ENCODE results near the gene ABCB4.

The ABCB4 gene

GRCh38 chr7:87448388-87448787 is 27.1 kb downstream of the ABCB4 start:
- Histone ChIP-seq H3K27me3 (ENCODE audit: insufficient read depth, insufficient read length) (no peaks in the 10 kb centered on the region), H3K4me1 (ENCODE audit: insufficient read depth, insufficient read length) (no peaks in the 10 kb centered on the region), H3K9me3 (ENCODE audit: insufficient read depth, low read length) (no peaks in the 10 kb centered on the region), H3K4me3 (ENCODE audit: insufficient read length, low read depth) (no peak overlapping the region), H3K9ac (ENCODE audit: insufficient read length, low read depth) (no peak overlapping the region), H3K36me3 (ENCODE audit: insufficient read depth, insufficient read length, low read length) (no peaks in the 10 kb centered on the region)
- DNase-seq (ENCODE audit: low read depth, low spot score): no peak
- no peak for TF ChIP-seq ZNF274 (IDR thresholded peaks at IDR 0.05; ENCODE audit: low read depth, low read length)
- TF ChIP-seq SUZ12 (IDR thresholded peaks at IDR 0.05; ENCODE audit: extremely low read depth, insufficient read depth, insufficient read length): no peak
- TF ChIP-seq YY1 (IDR thresholded peaks at IDR 0.05; ENCODE audit: insufficient read depth, insufficient read length): no peak

- no peaks in the 10 kb centered on the region for H3K36me3 ChIP-seq (ENCODE audit: insufficient read depth, insufficient read length, low read length)
- no peaks in the 10 kb centered on the region for H3K27me3 ChIP-seq (ENCODE audit: insufficient read depth, insufficient read length)
- TF ChIP-seq YY1 (IDR thresholded peaks at IDR 0.05; ENCODE audit: insufficient read depth, insufficient read length): no peak
- no peak for TF ChIP-seq SUZ12 (IDR thresholded peaks at IDR 0.05; ENCODE audit: extremely low read depth, insufficient read depth, insufficient read length)
- no peak for TF ChIP-seq ZNF274 (IDR thresholded peaks at IDR 0.05; ENCODE audit: low read depth, low read length)
- no peaks in the 10 kb centered on the region for H3K4me1 ChIP-seq (ENCODE audit: insufficient read depth, insufficient read length)
- no peak for DNase-seq (ENCODE audit: low read depth, low spot score)
- H3K9ac ChIP-seq (ENCODE audit: insufficient read length, low read depth): no peak overlapping the region
- H3K4me3 ChIP-seq (ENCODE audit: insufficient read length, low read depth): no peak overlapping the region
- H3K9me3 ChIP-seq (ENCODE audit: insufficient read depth, low read length): no peaks in the 10 kb centered on the region
Observed at GRCh38 chr7:87447116-87447635, 28.3 kb downstream of the ABCB4 start.

GRCh38 chr7:87445897-87446296 is 29.6 kb downstream of the ABCB4 start:
- TF ChIP-seq SUZ12 (IDR thresholded peaks at IDR 0.05; ENCODE audit: extremely low read depth, insufficient read depth, insufficient read length) (no peak), ZNF274 (IDR thresholded peaks at IDR 0.05; ENCODE audit: low read depth, low read length) (no peak)
- H3K4me3 ChIP-seq (ENCODE audit: insufficient read length, low read depth): no peak overlapping the region
- no peaks in the 10 kb centered on the region for H3K27me3 ChIP-seq (ENCODE audit: insufficient read depth, insufficient read length)
- H3K9ac ChIP-seq (ENCODE audit: insufficient read length, low read depth): no peak overlapping the region
- no peak for DNase-seq (ENCODE audit: low read depth, low spot score)
- no peaks in the 10 kb centered on the region for H3K36me3 ChIP-seq (ENCODE audit: insufficient read depth, insufficient read length, low read length)
- H3K4me1 ChIP-seq (ENCODE audit: insufficient read depth, insufficient read length): no peaks in the 10 kb centered on the region
- H3K9me3 ChIP-seq (ENCODE audit: insufficient read depth, low read length): no peaks in the 10 kb centered on the region

- no peaks in the 10 kb centered on the region for H3K36me3 ChIP-seq (ENCODE audit: insufficient read depth, insufficient read length, low read length)
- H3K27me3 ChIP-seq (ENCODE audit: insufficient read depth, insufficient read length): no peaks in the 10 kb centered on the region
- no peak for DNase-seq (ENCODE audit: low read depth, low spot score)
- H3K4me1 ChIP-seq (ENCODE audit: insufficient read depth, insufficient read length): no peaks in the 10 kb centered on the region
- H3K9ac ChIP-seq (ENCODE audit: insufficient read length, low read depth): no peak overlapping the region
- H3K4me3 ChIP-seq (ENCODE audit: insufficient read length, low read depth): no peak overlapping the region
- no peak for TF ChIP-seq ZNF274 (IDR thresholded peaks at IDR 0.05; ENCODE audit: low read depth, low read length)
- no peak for TF ChIP-seq YY1 (IDR thresholded peaks at IDR 0.05; ENCODE audit: insufficient read depth, insufficient read length)
- no peak for TF ChIP-seq SUZ12 (IDR thresholded peaks at IDR 0.05; ENCODE audit: extremely low read depth, insufficient read depth, insufficient read length)
- no peaks in the 10 kb centered on the region for H3K9me3 ChIP-seq (ENCODE audit: insufficient read depth, low read length)
Observed at GRCh38 chr7:87435546-87435945, 39.9 kb downstream of the ABCB4 start.

GRCh38 chr7:87432536-87432935 is 42.9 kb downstream of the ABCB4 start:
- H3K9ac ChIP-seq (ENCODE audit: insufficient read length, low read depth): no peak overlapping the region
- no peaks in the 10 kb centered on the region for H3K4me1 ChIP-seq (ENCODE audit: insufficient read depth, insufficient read length)
- no peak overlapping the region for H3K4me3 ChIP-seq (ENCODE audit: insufficient read length, low read depth)
- no peaks in the 10 kb centered on the region for H3K27me3 ChIP-seq (ENCODE audit: insufficient read depth, insufficient read length)
- H3K36me3 ChIP-seq (ENCODE audit: insufficient read depth, insufficient read length, low read length): no peaks in the 10 kb centered on the region
- no peak for TF ChIP-seq YY1 (IDR thresholded peaks at IDR 0.05; ENCODE audit: insufficient read depth, insufficient read length)
- TF ChIP-seq SUZ12 (IDR thresholded peaks at IDR 0.05; ENCODE audit: extremely low read depth, insufficient read depth, insufficient read length): no peak
- no peak for TF ChIP-seq ZNF274 (IDR thresholded peaks at IDR 0.05; ENCODE audit: low read depth, low read length)
- no peaks in the 10 kb centered on the region for H3K9me3 ChIP-seq (ENCODE audit: insufficient read depth, low read length)
- no peak for DNase-seq (ENCODE audit: low read depth, low spot score)

GRCh38 chr7:87427288-87427687 is 48.2 kb downstream of the ABCB4 start:
- no peaks in the 10 kb centered on the region for H3K9me3 ChIP-seq (ENCODE audit: insufficient read depth, low read length)
- no peaks in the 10 kb centered on the region for H3K4me1 ChIP-seq (ENCODE audit: insufficient read depth, insufficient read length)
- H3K27me3 ChIP-seq (ENCODE audit: insufficient read depth, insufficient read length): no peaks in the 10 kb centered on the region
- no peak overlapping the region for H3K9ac ChIP-seq (ENCODE audit: insufficient read length, low read depth)
- DNase-seq (ENCODE audit: low read depth, low spot score): no peak
- TF ChIP-seq SUZ12 (IDR thresholded peaks at IDR 0.05; ENCODE audit: extremely low read depth, insufficient read depth, insufficient read length): no peak
- TF ChIP-seq ZNF274 (IDR thresholded peaks at IDR 0.05; ENCODE audit: low read depth, low read length): no peak
- no peak for TF ChIP-seq YY1 (IDR thresholded peaks at IDR 0.05; ENCODE audit: insufficient read depth, insufficient read length)
- no peak overlapping the region for H3K4me3 ChIP-seq (ENCODE audit: insufficient read length, low read depth)
- no peaks in the 10 kb centered on the region for H3K36me3 ChIP-seq (ENCODE audit: insufficient read depth, insufficient read length, low read length)

GRCh38 chr7:87426160-87426559 is 49.3 kb downstream of the ABCB4 start:
- Histone ChIP-seq H3K4me3 (ENCODE audit: insufficient read length, low read depth) (no peak overlapping the region), H3K9me3 (ENCODE audit: insufficient read depth, low read length) (no peaks in the 10 kb centered on the region), H3K4me1 (ENCODE audit: insufficient read depth, insufficient read length) (no peaks in the 10 kb centered on the region), H3K27me3 (ENCODE audit: insufficient read depth, insufficient read length) (no peaks in the 10 kb centered on the region), H3K9ac (ENCODE audit: insufficient read length, low read depth) (no peak overlapping the region), H3K36me3 (ENCODE audit: insufficient read depth, insufficient read length, low read length) (no peaks in the 10 kb centered on the region)
- DNase-seq (ENCODE audit: low read depth, low spot score): no peak
- no peak for TF ChIP-seq SUZ12 (IDR thresholded peaks at IDR 0.05; ENCODE audit: extremely low read depth, insufficient read depth, insufficient read length)
- no peak for TF ChIP-seq ZNF274 (IDR thresholded peaks at IDR 0.05; ENCODE audit: low read depth, low read length)
- no peak for TF ChIP-seq YY1 (IDR thresholded peaks at IDR 0.05; ENCODE audit: insufficient read depth, insufficient read length)

Measured in NT2/D1 (cell line).